Measurements from ENCODE around the gene CCL28. TPM values are rescaled to one million over a fixed set of nuclear protein-coding genes. Genes with fewer than 3 reads are reported as not detected.

Gene CCL28
- total RNA-seq, 2 donors from 2014 or later = 4.0 to 4.8 TPM

Other genes with a start within 250 kb of the CCL28 start
- gene NIM1K, start 220.2 kb downstream of the CCL28 start, total RNA-seq = under 1 TPM; 0.67 to 0.83 TPM
- gene HMGCS1, start 99.0 kb downstream of the CCL28 start, total RNA-seq = 10 to 100 TPM; 32.2 to 41.2 TPM
- 10 to 100 TPM; 13.2 to 14.6 TPM for gene TMEM267, start 71.5 kb upstream of the CCL28 start, total RNA-seq
- 1 to 10 TPM; 1.5 to 2.3 TPM for gene C5orf34, start 102.8 kb upstream of the CCL28 start, total RNA-seq
- 10 to 100 TPM; 65.4 to 81.6 TPM for gene PAIP1, start 144.7 kb upstream of the CCL28 start, total RNA-seq
- gene NNT, start 190.8 kb upstream of the CCL28 start, total RNA-seq = 10 to 100 TPM; 62.4 to 65.1 TPM